Cardiac fibroblast (primary cell): ENCODE measurements around the gene IL1RAPL2.

ENCODE experiments used
- DNase-seq, 2 donors: peaks; one replicate each; pipeline versions ENCODE4 v3.0.0 to v3.0.0-alpha.2; 2010; ENCODE audit warnings: low read depth in 2 of 2
- H3K4me3 ChIP-seq, 2 donors: replicated peaks in 1 of 2; 1 replicate in 1 of 2; 2 replicates in 1 of 2; pipeline ENCODE4 v1.5.1; 2011; ENCODE audit warnings: low read depth in 2 of 2, low read length in 2 of 2, mild to moderate bottlenecking in 2 of 2, moderate library complexity in 1 of 2
- CTCF ChIP-seq: IDR thresholded peaks from one replicate; pipeline ENCODE4 v1.5.1; 2011; ENCODE audit warnings: low read depth, mild to moderate bottlenecking, low read length, inconsistent platforms

Gene IL1RAPL2

GRCh38 chrX:104745152-104745551 lies 179.2 kb downstream of the IL1RAPL2 start:
- no peak for TF ChIP-seq CTCF
- DNase-seq, result no peak
- no peak overlapping the region for H3K4me3 ChIP-seq

- no peak overlapping the region for H3K4me3 ChIP-seq
- DNase-seq, result no peak
- TF ChIP-seq CTCF, result no peak
Observed at GRCh38 chrX:104749951-104750610, 184.1 kb downstream of the IL1RAPL2 start.

- DNase-seq, result no peak
- TF ChIP-seq CTCF, result no peak
- no peak overlapping the region for H3K4me3 ChIP-seq
Observed at GRCh38 chrX:104762641-104763040, 196.6 kb downstream of the IL1RAPL2 start.

GRCh38 chrX:104789784-104790183 lies 223.8 kb downstream of the IL1RAPL2 start:
- TF ChIP-seq CTCF, result no peak
- DNase-seq, result no peak
- no peak overlapping the region for H3K4me3 ChIP-seq

- TF ChIP-seq CTCF, result no peak
- H3K4me3 ChIP-seq, result no peak overlapping the region
- DNase-seq, result no peak
Observed at GRCh38 chrX:104795804-104796203, 229.8 kb downstream of the IL1RAPL2 start.

GRCh38 chrX:104803219-104803618 lies 237.2 kb downstream of the IL1RAPL2 start:
- no peak overlapping the region for H3K4me3 ChIP-seq
- no peak for DNase-seq
- no peak for TF ChIP-seq CTCF

- no peak overlapping the region for H3K4me3 ChIP-seq
- DNase-seq, result no peak
- no peak for TF ChIP-seq CTCF
Observed at GRCh38 chrX:104806346-104806745, 240.3 kb downstream of the IL1RAPL2 start.
